Islet of Langerhans (tissue), 1 donor: Measurements from ENCODE around the gene UNC13A.

ENCODE experiments used
- FAIRE-seq: peaks from one replicate; lab custom pipeline; 2011; peaks lifted over from hg19 to GRCh38; lab: Jason Lieb, UNC

UNC13A gene

GRCh38 chr19:17687857-17688784 lies at the start of gene UNC13A:
Gene UNC13A (minus strand): TSS chr19:17688354. CDS start chr19:17688199, 155 bp downstream.
- no peak for FAIRE-seq

GRCh38 chr19:17737690-17738153 lies 49.6 kb upstream of the UNC13A start:
- no peak for FAIRE-seq

- FAIRE-seq, result no peak
These were observed 47.3 kb upstream of the UNC13A start for GRCh38 chr19:17735410-17735809.

GRCh38 chr19:17734146-17734545 lies 46.0 kb upstream of the UNC13A start:
- no peak for FAIRE-seq

GRCh38 chr19:17733127-17733526 lies 45.0 kb upstream of the UNC13A start:
- no peak for FAIRE-seq

GRCh38 chr19:17727843-17728242 lies 39.7 kb upstream of the UNC13A start:
- FAIRE-seq, result no peak

- FAIRE-seq, result no peak
These were observed 39.0 kb upstream of the UNC13A start for GRCh38 chr19:17726964-17727773.

- FAIRE-seq, result no peak
These were observed 38.1 kb upstream of the UNC13A start for GRCh38 chr19:17726136-17726741.

GRCh38 chr19:17725422-17726078 lies 37.4 kb upstream of the UNC13A start:
- no peak for FAIRE-seq

- FAIRE-seq, result no peak
These were observed 36.5 kb upstream of the UNC13A start for GRCh38 chr19:17724655-17725054.

GRCh38 chr19:17722655-17723240 lies 34.6 kb upstream of the UNC13A start:
- no peak for FAIRE-seq

GRCh38 chr19:17721821-17722220 lies 33.7 kb upstream of the UNC13A start:
- FAIRE-seq, result no peak

- FAIRE-seq, result no peak
These were observed 33.0 kb upstream of the UNC13A start for GRCh38 chr19:17721111-17721628.

GRCh38 chr19:17720440-17720839 lies 32.3 kb upstream of the UNC13A start:
- no peak for FAIRE-seq

- no peak for FAIRE-seq
These were observed 31.7 kb upstream of the UNC13A start for GRCh38 chr19:17719730-17720400.

GRCh38 chr19:17718947-17719711 lies 31.0 kb upstream of the UNC13A start, which contains the start of gene MAP1S:
Gene MAP1S (plus strand): TSS chr19:17719480. CDS start chr19:17719503, 23 bp downstream.
- no peak for FAIRE-seq

GRCh38 chr19:17718550-17718946 lies 30.4 kb upstream of the UNC13A start:
- FAIRE-seq, result no peak

GRCh38 chr19:17716309-17716929 lies 28.3 kb upstream of the UNC13A start:
- no peak for FAIRE-seq

- FAIRE-seq, result no peak
These were observed 23.7 kb upstream of the UNC13A start for GRCh38 chr19:17711851-17712250.
